ENCODE measurements around the gene PCIF1. TPM values are rescaled to one million over a fixed set of nuclear protein-coding genes. Genes with fewer than 3 reads are reported as not detected.

PCIF1 gene
- total RNA-seq, 1 experiment from 2014 or later: 26.8 TPM

GRCh38 chr20:45962031-45962755, 27.7 kb downstream of the PCIF1 start:
- H3K9me3 ChIP-seq (ENCODE audit: control insufficient read depth, low read depth, low read length): no peaks in the 10 kb centered on the region
- H3K23ac ChIP-seq (ENCODE audit: insufficient read length, low read depth, low read length): no peak overlapping the region
- no peaks in the 10 kb centered on the region for H3K79me2 ChIP-seq (ENCODE audit: insufficient read depth, low read length)
- no peak overlapping the region for H3T11ph ChIP-seq (ENCODE audit: low read length)
- H4K20me1 ChIP-seq (ENCODE audit: control insufficient read depth, insufficient read depth, insufficient read length): no peaks in the 10 kb centered on the region
- no peaks in the 10 kb centered on the region for H3K27me3 ChIP-seq (ENCODE audit: insufficient read depth, low read length)
- H4K8ac ChIP-seq (replicated peaks; ENCODE audit: insufficient read length, low read depth, low read length): no peak overlapping the region
- H3K9me3 Mint-ChIP-seq: no peaks in the 10 kb centered on the region
- H3K27ac Mint-ChIP-seq: no peak overlapping the region
- no peaks in the 10 kb centered on the region for H3K4me1 Mint-ChIP-seq
- no peak overlapping the region for H2BK120ac ChIP-seq (ENCODE audit: low read depth, low read length, poor library complexity, severe bottlenecking)
- H3K27me3 Mint-ChIP-seq (ENCODE audit: low read depth): no peaks in the 10 kb centered on the region
- no peak overlapping the region for H3K14ac ChIP-seq (ENCODE audit: insufficient read depth, low read length)
- peaks cover 27 to 82% (median 58%) of the 10 kb centered on the region in 3 experiments for H3K36me3 Mint-ChIP-seq (ENCODE audit: insufficient read depth in 1 of 3, low read depth in 3 of 3)
- no peak overlapping the region for H3K18ac ChIP-seq (ENCODE audit: insufficient read length, low read depth, low read length)
- no CpG with 5 or more reads among the region's 26 CpGs for WGBS (ENCODE audit: extremely low coverage, insufficient read length, low lambda C conversion rate)
- H3K4ac ChIP-seq (ENCODE audit: low read depth, low read length): no peak overlapping the region
- H4K5ac ChIP-seq (ENCODE audit: insufficient read length, low read depth, low read length): no peak overlapping the region
- H3K27ac ChIP-seq (ENCODE audit: insufficient read length, low read depth, low read length): no peak overlapping the region
- no peaks in the 10 kb centered on the region for H3K79me1 ChIP-seq (ENCODE audit: insufficient read depth, low read depth, low read length, poor library complexity, severe bottlenecking)
- H2BK15ac ChIP-seq (ENCODE audit: low read depth, low read length): no peak overlapping the region
- H2AFZ ChIP-seq (ENCODE audit: low read length): no peak overlapping the region
- H2BK12ac ChIP-seq (ENCODE audit: insufficient read length, low read depth, low read length): no peak overlapping the region
- H3K4me2 ChIP-seq (ENCODE audit: insufficient read depth, insufficient read length, low read length): no peak overlapping the region
- no peak overlapping the region for H3K4me3 Mint-ChIP-seq
- H2AK5ac ChIP-seq (ENCODE audit: insufficient read length, low read length): no peak overlapping the region
- H3K9ac ChIP-seq (ENCODE audit: extremely low read depth, insufficient read length, low read length): no peak overlapping the region
- TF ChIP-seq CTCF (conservative IDR thresholded peaks at IDR 0.05): no peak
- H3K56ac ChIP-seq (ENCODE audit: insufficient read length, low read depth, low read length): no peak overlapping the region
- no peak overlapping the region for H2BK5ac ChIP-seq (ENCODE audit: insufficient read length, low read length)
- no peaks in the 10 kb centered on the region for H3K23me2 ChIP-seq (ENCODE audit: insufficient read length, low read depth, low read length, poor library complexity, severe bottlenecking)
- H4K91ac ChIP-seq (ENCODE audit: insufficient read length, low read depth, low read length): no peak overlapping the region
- no peak overlapping the region for H2BK20ac ChIP-seq (ENCODE audit: low read depth, low read length, poor library complexity, severe bottlenecking)
- DNase-seq: peak; percentile 19
- no peaks in the 10 kb centered on the region for H3K4me1 ChIP-seq (ENCODE audit: insufficient read depth, low read length)
